Peyer's patch (tissue), 4 donors: ENCODE results near the gene TCEA2.

Source experiments
- POLR2A ChIP-seq, 2 donors: fragments of 450-650 bp; IDR thresholded peaks; one replicate each; pipeline ENCODE4 v1.5.1; 2017; ENCODE audit warnings: antibody characterized with exemption in 2 of 2, mild to moderate bottlenecking in 2 of 2, moderate library complexity in 2 of 2
- TF ChIP-seq, protein P1 (sequence below), 6 experiments: fragments of 450-650 bp in 4 of 6; fragments of 200-600 bp in 2 of 6; sonication (generic) in 1 of 6; IDR thresholded peaks; one replicate each; pipeline ENCODE4 v1.5.1; 2017 to 2019; ENCODE audit warnings: antibody characterized with exemption in 6 of 6, mild to moderate bottlenecking in 3 of 6, moderate library complexity in 1 of 6

DNA sequence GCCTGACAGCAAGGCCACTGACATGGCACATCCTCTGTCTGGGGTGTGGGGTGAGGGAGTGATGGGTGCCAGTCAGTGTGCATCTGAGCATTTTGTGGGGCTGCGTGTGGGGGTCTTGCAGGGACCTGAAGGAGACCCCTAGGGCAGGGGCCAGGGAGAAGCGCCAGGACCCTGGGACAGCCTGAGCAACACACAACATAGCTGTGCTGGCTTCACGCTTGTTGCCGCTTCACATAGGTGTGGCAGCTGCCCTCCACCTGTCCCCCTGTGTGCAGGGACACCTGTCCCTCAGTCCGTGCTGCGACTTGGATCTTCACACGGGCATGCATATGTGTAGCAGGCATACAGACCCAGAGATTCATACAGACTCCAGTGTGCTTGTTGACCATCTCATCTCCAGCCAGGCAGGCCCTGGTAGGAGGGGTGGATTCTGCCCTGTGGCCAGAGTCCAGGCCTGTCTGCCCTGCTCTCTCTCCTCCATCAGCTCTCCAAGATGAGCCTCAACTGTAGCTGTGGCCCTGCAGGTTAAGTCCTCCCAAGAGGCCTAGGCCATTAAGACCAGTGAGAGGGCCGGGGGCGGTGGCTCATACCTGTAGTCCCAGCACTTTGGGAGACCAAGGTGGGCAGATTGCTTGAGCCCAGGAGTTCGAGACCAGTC, 47.5 kb downstream of the TCEA2 start:
- TF ChIP-seq POLR2A (IDR thresholded peaks at IDR 0.05), result no peak
- TF ChIP-seq, protein P1, sequence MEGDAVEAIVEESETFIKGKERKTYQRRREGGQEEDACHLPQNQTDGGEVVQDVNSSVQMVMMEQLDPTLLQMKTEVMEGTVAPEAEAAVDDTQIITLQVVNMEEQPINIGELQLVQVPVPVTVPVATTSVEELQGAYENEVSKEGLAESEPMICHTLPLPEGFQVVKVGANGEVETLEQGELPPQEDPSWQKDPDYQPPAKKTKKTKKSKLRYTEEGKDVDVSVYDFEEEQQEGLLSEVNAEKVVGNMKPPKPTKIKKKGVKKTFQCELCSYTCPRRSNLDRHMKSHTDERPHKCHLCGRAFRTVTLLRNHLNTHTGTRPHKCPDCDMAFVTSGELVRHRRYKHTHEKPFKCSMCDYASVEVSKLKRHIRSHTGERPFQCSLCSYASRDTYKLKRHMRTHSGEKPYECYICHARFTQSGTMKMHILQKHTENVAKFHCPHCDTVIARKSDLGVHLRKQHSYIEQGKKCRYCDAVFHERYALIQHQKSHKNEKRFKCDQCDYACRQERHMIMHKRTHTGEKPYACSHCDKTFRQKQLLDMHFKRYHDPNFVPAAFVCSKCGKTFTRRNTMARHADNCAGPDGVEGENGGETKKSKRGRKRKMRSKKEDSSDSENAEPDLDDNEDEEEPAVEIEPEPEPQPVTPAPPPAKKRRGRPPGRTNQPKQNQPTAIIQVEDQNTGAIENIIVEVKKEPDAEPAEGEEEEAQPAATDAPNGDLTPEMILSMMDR (IDR thresholded peaks at IDR 0.05), result no peak
